Progenitor cell of endocrine pancreas (in vitro differentiated cells): ENCODE measurements around the gene CDO1. TPM values are rescaled to one million over a fixed set of nuclear protein-coding genes. Genes with fewer than 3 reads are reported as not detected.
A peak's percentile ranks its signal among the peaks of the same experiment; 100 is the strongest.

Experiments
- DNase-seq: peaks from one replicate; pipeline ENCODE4 v3.0.0; 2021; ENCODE audit warnings: low spot score; ENCODE audit not compliant: unreplicated experiment
- H3K27ac Mint-ChIP-seq: 2 replicates; pipeline ENCODE4 v1.8.0; 2021; ENCODE audit warnings: mild to moderate bottlenecking, moderate library complexity, mixed read lengths
- H3K27me3 Mint-ChIP-seq: 2 replicates; pipeline ENCODE4 v1.8.0; 2021; ENCODE audit warnings: mixed read lengths
- H3K36me3 Mint-ChIP-seq: 2 replicates; pipeline ENCODE4 v1.8.0; 2022; ENCODE audit warnings: mixed read lengths; ENCODE audit not compliant: insufficient read depth
- H3K4me1 Mint-ChIP-seq: 2 replicates; pipeline ENCODE4 v1.8.0; 2021; ENCODE audit warnings: low read depth, mixed read lengths
- H3K4me3 Mint-ChIP-seq: 2 replicates; pipeline ENCODE4 v1.8.0; 2021; ENCODE audit warnings: low read depth, mild to moderate bottlenecking, moderate library complexity, mixed read lengths
- H3K9me3 Mint-ChIP-seq: 2 replicates; pipeline ENCODE4 v1.8.0; 2021; ENCODE audit warnings: low read depth, mixed read lengths
- total RNA-seq: library from RNA; stranded (reverse); gene quantifications from 2 replicates; pipeline ENCODE4 v1.2.1, GENCODE V29; 2021
- TF ChIP-seq, protein P1 (sequence below): fragments of 200-600 bp; sonication (generic); IDR thresholded peaks from one replicate; pipeline ENCODE4 v1.5.0; 2021; ENCODE audit warnings: antibody characterized with exemption, mild to moderate bottlenecking; ENCODE audit not compliant: unreplicated experiment

Gene CDO1
- total RNA-seq, 1 donor from 2014 or later = 25.1 TPM

DNA sequence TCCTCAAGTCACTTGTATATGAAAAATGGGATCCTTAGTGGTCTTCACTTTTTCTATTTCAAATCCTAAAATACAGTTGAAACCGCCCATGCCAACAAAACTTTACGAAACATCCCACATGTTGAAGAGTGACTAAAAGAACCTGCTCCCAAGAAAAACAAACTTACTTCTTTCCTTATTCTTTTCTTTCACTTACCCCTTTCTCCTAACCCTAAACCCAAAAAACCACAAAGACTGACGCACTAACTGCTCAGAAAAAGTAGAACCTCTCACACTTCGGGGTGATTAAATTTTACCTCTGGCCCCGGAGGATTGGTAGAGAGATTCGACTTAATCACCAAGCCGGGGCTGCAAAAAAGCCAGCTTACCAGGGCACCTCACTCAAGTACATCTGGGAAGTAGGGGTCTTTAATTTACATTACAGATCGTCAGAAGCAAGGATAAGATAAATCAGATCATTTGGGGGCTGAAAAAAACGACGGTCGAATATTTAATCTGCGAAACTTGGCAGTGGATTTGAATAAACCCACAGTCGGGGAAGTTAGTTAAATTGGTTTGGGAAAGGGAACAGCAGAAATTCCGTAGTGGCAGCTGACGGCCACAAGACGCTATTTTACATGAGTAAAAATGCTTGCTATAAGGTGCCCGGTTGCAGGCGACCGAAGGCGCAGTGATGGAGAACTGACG lies 1.3 kb downstream of the CDO1 start:
- Mint-ChIP-seq H3K27ac (no peak overlapping the region), H3K4me3 (peak overlapping the region; percentile 96), H3K4me1 (peaks cover 16% of the 10 kb centered on the region), H3K36me3 (peaks cover 4% of the 10 kb centered on the region), H3K9me3 (no peaks in the 10 kb centered on the region), H3K27me3 (peaks cover 27% of the 10 kb centered on the region)
- DNase-seq = no peak
- TF ChIP-seq, protein P1, sequence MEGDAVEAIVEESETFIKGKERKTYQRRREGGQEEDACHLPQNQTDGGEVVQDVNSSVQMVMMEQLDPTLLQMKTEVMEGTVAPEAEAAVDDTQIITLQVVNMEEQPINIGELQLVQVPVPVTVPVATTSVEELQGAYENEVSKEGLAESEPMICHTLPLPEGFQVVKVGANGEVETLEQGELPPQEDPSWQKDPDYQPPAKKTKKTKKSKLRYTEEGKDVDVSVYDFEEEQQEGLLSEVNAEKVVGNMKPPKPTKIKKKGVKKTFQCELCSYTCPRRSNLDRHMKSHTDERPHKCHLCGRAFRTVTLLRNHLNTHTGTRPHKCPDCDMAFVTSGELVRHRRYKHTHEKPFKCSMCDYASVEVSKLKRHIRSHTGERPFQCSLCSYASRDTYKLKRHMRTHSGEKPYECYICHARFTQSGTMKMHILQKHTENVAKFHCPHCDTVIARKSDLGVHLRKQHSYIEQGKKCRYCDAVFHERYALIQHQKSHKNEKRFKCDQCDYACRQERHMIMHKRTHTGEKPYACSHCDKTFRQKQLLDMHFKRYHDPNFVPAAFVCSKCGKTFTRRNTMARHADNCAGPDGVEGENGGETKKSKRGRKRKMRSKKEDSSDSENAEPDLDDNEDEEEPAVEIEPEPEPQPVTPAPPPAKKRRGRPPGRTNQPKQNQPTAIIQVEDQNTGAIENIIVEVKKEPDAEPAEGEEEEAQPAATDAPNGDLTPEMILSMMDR = peak; percentile 27

DNA sequence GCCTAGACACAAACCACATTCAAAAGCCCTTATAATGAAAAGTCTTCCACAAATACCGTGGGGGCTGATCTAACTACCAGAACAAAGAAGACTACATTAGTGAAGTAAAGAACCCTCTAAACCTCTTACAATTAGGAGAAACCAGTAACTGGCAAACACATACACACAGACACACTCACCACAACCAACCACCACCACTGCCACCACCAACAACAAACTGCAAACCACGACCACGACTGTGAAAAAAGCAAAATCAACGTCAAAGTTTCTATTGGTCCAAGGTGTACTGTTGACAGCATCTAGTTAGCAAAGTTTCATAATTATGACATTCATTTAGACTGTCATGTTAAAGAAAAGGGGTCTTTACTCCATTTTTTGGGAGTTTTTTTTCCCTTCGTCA lies 2.7 kb downstream of the CDO1 start:
- Mint-ChIP-seq H3K36me3 (peaks cover 8% of the 10 kb centered on the region), H3K9me3 (no peaks in the 10 kb centered on the region), H3K27ac (no peak overlapping the region), H3K27me3 (peaks cover 25% of the 10 kb centered on the region), H3K4me3 (peak overlapping the region; percentile 4), H3K4me1 (peaks cover 15% of the 10 kb centered on the region)
- DNase-seq = no peak
- TF ChIP-seq, protein P1 = no peak

DNA sequence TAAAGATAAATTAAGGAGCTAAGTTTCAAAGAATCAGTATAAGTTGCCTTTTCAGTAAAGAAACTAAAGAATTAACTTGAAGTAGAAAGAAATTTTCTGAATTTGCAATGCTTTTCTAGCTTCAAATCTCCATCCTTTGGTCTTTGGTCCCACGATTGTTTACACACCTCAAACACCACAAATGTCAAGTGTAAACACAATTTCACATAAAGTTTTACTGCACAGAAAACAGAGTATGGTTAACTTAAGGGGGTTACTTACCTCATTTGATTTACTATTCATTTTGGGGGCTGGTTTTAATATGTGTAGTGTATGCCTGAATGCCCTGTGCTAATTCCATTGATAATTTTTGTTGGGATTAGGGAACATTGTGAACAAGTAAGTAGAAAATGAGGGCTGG lies 4.1 kb downstream of the CDO1 start:
- DNase-seq = no peak
- H3K36me3 Mint-ChIP-seq = peaks cover 17% of the 10 kb centered on the region
- peaks cover 16% of the 10 kb centered on the region for H3K4me1 Mint-ChIP-seq
- no peak overlapping the region for H3K4me3 Mint-ChIP-seq
- TF ChIP-seq, protein P1 = no peak
- H3K27me3 Mint-ChIP-seq = peaks cover 21% of the 10 kb centered on the region
- no peak overlapping the region for H3K27ac Mint-ChIP-seq
- H3K9me3 Mint-ChIP-seq = no peaks in the 10 kb centered on the region

DNA sequence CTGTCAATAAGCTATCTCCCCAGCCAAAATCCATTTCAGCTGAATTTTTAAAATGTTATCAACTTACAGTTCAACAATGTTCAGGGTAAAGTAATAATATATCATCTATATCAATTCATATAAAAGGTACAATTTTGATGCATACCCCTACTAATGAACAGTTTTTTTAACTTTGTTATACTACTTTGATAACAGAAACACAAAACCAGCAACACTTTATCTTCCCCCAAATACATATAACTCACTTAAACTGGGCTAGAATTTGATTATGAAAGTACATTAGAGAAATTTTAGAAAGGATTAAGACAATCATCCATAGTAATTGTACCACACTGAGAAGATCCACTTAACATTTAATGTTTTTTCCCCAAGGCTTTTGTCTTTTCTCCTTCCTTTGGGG lies 5.1 kb downstream of the CDO1 start:
- no peak overlapping the region for H3K27ac Mint-ChIP-seq

DNA sequence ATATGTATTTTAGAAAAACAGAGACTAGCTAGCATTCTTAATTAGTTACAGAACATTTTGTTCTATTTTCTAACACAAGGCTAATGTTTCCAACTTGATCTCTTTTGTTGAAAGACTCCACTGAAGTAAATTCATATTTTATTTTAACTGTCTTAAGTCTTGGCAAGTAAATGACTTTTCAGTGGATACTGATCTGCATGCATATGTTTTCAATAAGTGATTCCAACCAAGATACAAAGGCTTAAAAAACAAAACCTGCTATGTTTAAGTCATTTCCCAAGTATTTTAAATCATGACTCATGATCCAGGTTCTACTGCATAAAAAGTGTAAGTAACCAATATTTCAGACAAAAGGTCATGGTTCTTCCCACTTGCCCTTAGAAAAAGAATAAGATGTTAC lies 5.7 kb downstream of the CDO1 start:
- Mint-ChIP-seq H3K36me3 (peaks cover 24% of the 10 kb centered on the region), H3K4me3 (no peak overlapping the region)
- TF ChIP-seq, protein P1 = no peak

More for the DNA sequence above, 5.1 kb downstream of the CDO1 start:
- Mint-ChIP-seq H3K4me3 (no peak overlapping the region), H3K9me3 (no peaks in the 10 kb centered on the region), H3K27me3 (peaks cover 21% of the 10 kb centered on the region), H3K4me1 (peaks cover 24% of the 10 kb centered on the region), H3K36me3 (peaks cover 20% of the 10 kb centered on the region)
- TF ChIP-seq, protein P1 = no peak
- no peak for DNase-seq

More for the DNA sequence above, 5.7 kb downstream of the CDO1 start:
- H3K9me3 Mint-ChIP-seq = no peaks in the 10 kb centered on the region
- DNase-seq = no peak
- H3K27me3 Mint-ChIP-seq = peaks cover 21% of the 10 kb centered on the region
- H3K27ac Mint-ChIP-seq = no peak overlapping the region
- H3K4me1 Mint-ChIP-seq = peaks cover 24% of the 10 kb centered on the region
